RPMI8226 (cell line): ENCODE results near the gene TRMT44.

Experiments
- DNase-seq: peaks from one replicate; pipeline ENCODE4 v3.0.0-alpha.2; 2015

TRMT44 gene

GRCh38 chr4:8437281-8437680, 3.3 kb upstream of the TRMT44 start:
- DNase-seq, result no peak

- DNase-seq, result no peak
Observed at GRCh38 chr4:8438743-8439142, 1.8 kb upstream of the TRMT44 start.

GRCh38 chr4:8439168-8439567, 1.4 kb upstream of the TRMT44 start:
- DNase-seq, result no peak

GRCh38 chr4:8439914-8440491, 574 bp upstream of the TRMT44 start:
- DNase-seq, result peak; percentile 29

- no peak for DNase-seq
Observed at GRCh38 chr4:8441499-8442091, 1.0 kb downstream of the TRMT44 start.

GRCh38 chr4:8442596-8443358, 2.2 kb downstream of the TRMT44 start:
- DNase-seq, result no peak

GRCh38 chr4:8443801-8444200, 3.2 kb downstream of the TRMT44 start:
- DNase-seq, result no peak

GRCh38 chr4:8446122-8446521, 5.5 kb downstream of the TRMT44 start:
- no peak for DNase-seq

- DNase-seq, result no peak
Observed at GRCh38 chr4:8451440-8452182, 11.0 kb downstream of the TRMT44 start.

- no peak for DNase-seq
Observed at GRCh38 chr4:8453957-8454356, 13.4 kb downstream of the TRMT44 start.

GRCh38 chr4:8457646-8458252, 17.2 kb downstream of the TRMT44 start:
- DNase-seq, result no peak

GRCh38 chr4:8459867-8460445, 19.4 kb downstream of the TRMT44 start:
- DNase-seq, result no peak

GRCh38 chr4:8461086-8461485, 20.5 kb downstream of the TRMT44 start:
- no peak for DNase-seq

- DNase-seq, result no peak
Observed at GRCh38 chr4:8461616-8462015, 21.0 kb downstream of the TRMT44 start.

GRCh38 chr4:8463811-8464210, 23.2 kb downstream of the TRMT44 start:
- no peak for DNase-seq

- DNase-seq, result no peak
Observed at GRCh38 chr4:8464381-8464780, 23.8 kb downstream of the TRMT44 start.

- DNase-seq, result no peak
Observed at GRCh38 chr4:8465615-8466611, 25.3 kb downstream of the TRMT44 start.

- no peak for DNase-seq
Observed at GRCh38 chr4:8467016-8467415, 26.4 kb downstream of the TRMT44 start.

- DNase-seq, result peak; percentile 51
Observed at GRCh38 chr4:8468746-8469535, 28.4 kb downstream of the TRMT44 start.

- no peak for DNase-seq
Observed at GRCh38 chr4:8469550-8469949, 29.0 kb downstream of the TRMT44 start.
